Measurements from ENCODE around the gene SLC2A4RG. TPM values are rescaled to one million over a fixed set of nuclear protein-coding genes. Genes with fewer than 3 reads are reported as not detected.

SLC2A4RG gene
- total RNA-seq, 2 experiments from 2014 or later, result 38.5 to 39.8 TPM

DNA sequence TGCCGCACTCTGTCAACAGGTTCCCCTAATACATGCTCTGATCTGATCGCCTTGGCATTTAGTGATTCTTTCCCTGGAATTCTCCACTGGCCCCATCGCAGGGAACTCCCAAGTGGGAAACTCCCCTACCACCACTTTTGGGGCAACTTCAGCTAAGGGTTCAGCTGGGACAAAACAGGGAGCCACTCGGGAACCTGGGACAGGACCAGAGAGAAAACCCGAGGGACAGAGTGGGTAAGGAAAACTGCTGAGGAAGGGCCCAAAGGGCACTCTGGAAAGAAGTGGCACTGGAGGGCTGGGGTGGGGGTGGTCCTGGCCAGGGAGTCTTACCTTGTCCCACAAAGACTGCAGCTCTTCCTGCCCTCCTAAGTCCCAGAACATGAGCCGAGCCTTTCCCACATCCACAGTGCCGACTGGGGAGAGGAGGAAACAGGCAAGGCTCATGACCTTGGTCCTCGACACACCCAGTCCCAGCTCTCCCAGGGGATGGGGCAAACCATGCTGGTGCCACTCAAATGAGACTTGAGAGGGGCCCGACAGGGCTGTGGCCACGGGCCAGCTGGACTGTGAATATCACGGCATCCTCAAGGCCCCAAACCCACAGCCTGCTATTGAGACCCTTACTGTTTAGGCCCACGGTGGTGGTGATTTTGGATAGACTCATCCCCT is 33.4 kb upstream of the SLC2A4RG start:
- no peaks in the 10 kb centered on the region for H3K9me3 Mint-ChIP-seq
- intact Hi-C loops (cut with micrococcal nuclease), result loop anchor here (10.0 kb wide), 1 partner anchor 159 kb away; the partner anchor contains the start of genes ABHD16B and TPD52L2
- ATAC-seq, result no peak
- H3K27me3 Mint-ChIP-seq, result no peaks in the 10 kb centered on the region
- CTCF ChIA-PET, result interaction anchor here (0.7 to 3.5 kb wide), 8 partner anchors 7 to 267 kb away, joined by 3 to 28 read pairs (median 4); partner anchors contain the start of genes LIME1, TPD52L2 and UCKL1
- no peak for DNase-seq
- H3K27ac Mint-ChIP-seq, result peak overlapping the region; percentile 77
- TF ChIP-seq, protein P1, sequence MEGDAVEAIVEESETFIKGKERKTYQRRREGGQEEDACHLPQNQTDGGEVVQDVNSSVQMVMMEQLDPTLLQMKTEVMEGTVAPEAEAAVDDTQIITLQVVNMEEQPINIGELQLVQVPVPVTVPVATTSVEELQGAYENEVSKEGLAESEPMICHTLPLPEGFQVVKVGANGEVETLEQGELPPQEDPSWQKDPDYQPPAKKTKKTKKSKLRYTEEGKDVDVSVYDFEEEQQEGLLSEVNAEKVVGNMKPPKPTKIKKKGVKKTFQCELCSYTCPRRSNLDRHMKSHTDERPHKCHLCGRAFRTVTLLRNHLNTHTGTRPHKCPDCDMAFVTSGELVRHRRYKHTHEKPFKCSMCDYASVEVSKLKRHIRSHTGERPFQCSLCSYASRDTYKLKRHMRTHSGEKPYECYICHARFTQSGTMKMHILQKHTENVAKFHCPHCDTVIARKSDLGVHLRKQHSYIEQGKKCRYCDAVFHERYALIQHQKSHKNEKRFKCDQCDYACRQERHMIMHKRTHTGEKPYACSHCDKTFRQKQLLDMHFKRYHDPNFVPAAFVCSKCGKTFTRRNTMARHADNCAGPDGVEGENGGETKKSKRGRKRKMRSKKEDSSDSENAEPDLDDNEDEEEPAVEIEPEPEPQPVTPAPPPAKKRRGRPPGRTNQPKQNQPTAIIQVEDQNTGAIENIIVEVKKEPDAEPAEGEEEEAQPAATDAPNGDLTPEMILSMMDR (IDR thresholded peaks at IDR 0.05), result no peak
- H3K4me3 Mint-ChIP-seq, result peak overlapping the region; percentile 87
- H3K4me1 Mint-ChIP-seq (ENCODE audit: low read depth), result peaks cover 31% of the 10 kb centered on the region
- peaks cover 31% of the 10 kb centered on the region for H3K36me3 Mint-ChIP-seq (ENCODE audit: low read depth)
- POLR2A ChIA-PET, result interaction anchor here (0.6 to 3.0 kb wide), 4 partner anchors 8 to 274 kb away, joined by 3 to 16 read pairs (median 4); partner anchors contain the start of genes PRPF6 and TPD52L2

DNA sequence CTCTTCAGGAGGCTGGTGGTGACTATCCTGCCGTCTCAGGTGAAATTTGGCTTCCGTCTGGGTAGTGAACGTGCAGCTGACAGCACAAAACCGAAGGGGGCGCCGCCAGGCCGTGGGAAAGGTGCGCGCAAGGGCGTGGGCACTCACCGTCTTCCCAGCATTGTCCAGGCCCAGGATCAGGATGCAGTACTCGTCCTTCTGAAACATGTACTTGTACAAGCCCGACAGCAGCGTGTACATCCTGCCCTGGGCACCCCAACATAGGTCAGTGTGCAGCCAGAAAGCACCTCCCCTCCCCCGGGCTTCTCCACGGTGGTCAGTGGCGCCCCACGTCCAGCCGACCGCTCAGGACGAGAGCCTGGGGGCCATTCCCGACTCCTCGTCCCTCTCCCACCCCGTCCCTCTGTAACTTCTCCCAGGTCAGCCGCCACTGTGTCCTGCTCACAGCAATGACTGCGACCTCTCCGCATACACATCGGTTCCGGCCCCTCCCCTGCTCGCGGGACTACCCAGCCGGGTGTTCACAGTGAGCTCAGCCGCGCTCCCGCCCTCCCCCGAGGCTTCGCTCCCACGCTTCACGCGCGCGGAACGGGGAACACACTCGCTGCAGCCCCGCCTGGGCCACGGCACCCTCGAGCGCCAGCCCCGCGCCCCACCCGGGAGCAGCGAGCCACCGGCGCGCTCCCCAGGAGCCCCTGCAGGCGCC is 32.6 kb upstream of the SLC2A4RG start:
- DNase-seq, result peak; percentile 75
- ChIA-PET CTCF (interaction anchor here (0.6 to 3.5 kb wide), 27 partner anchors 8 to 296 kb away, joined by 3 to 28 read pairs (median 4); partner anchors contain the start of genes LIME1, PTK6, TPD52L2 and UCKL1), POLR2A (interaction anchor here (0.6 to 3.0 kb wide), 13 partner anchors 9 to 273 kb away, joined by 3 to 16 read pairs (median 4); partner anchors contain the start of genes LIME1, PRPF6, SLC2A4RG and TNFRSF6B)
- no peaks in the 10 kb centered on the region for H3K27me3 Mint-ChIP-seq
- H3K4me3 Mint-ChIP-seq, result peak overlapping the region; percentile 87
- H3K36me3 Mint-ChIP-seq (ENCODE audit: low read depth), result peaks cover 38% of the 10 kb centered on the region
- TF ChIP-seq, protein P1 (IDR thresholded peaks at IDR 0.05), result peak; percentile 56
- ATAC-seq, result peak; percentile 59
- H3K4me1 Mint-ChIP-seq (ENCODE audit: low read depth), result peaks cover 35% of the 10 kb centered on the region
- intact Hi-C loops (cut with micrococcal nuclease), result loop anchor here (10.0 kb wide), 1 partner anchor 158 kb away; the partner anchor contains the start of genes ABHD16B and TPD52L2
- no peaks in the 10 kb centered on the region for H3K9me3 Mint-ChIP-seq
- peak overlapping the region; percentile 77 for H3K27ac Mint-ChIP-seq

DNA sequence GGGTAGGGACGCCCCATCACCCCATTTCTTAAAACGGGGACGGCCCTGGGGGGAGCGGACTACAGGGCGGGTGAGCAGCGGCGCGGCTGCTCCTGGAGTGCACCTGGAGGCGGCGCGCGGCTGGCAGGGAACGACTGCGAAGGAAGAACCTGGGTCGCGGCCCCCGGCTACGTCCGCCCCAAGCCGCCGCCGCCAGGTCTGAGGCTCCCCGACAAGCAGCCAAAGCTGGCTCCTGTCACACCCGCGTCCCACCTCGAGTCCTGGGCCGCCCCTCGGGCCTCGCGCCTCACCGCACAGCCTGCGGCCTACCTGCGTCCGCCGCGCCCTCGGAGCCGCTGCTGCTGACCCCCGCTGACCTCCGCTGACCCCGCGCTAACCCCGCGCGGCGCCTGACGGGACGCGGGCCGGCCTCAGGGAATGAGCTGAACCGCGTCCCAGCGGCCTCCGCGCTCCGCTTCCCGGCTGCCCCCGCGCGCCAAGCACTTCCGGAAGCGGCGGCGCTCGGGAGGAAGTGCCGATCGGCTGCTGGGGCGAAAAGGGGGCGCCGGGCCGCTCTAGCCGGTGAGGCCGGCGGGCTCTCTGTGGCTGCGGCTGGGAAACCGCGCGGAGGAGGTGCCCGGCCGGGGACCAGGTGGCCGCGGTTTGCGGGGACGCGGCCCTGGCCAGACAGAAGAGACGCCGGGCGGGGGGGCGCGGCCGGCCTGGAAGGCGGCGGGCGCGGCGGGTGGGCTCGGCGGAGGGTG is 31.8 kb upstream of the SLC2A4RG start, which contains the start of the genes ARFRP1 and ZGPAT:
TSS of gene ARFRP1 (minus strand) at position 419 of the 743 bp plus-strand sequence. CDS start 885 bp downstream, outside the sequence.
TSS of gene ZGPAT (plus strand) at position 482 of the 743 bp plus-strand sequence. CDS start 542 bp downstream, outside the sequence.
- intact Hi-C loops (cut with micrococcal nuclease), result loop anchor here (10.0 kb wide), 1 partner anchor 157 kb away; the partner anchor contains the start of genes ABHD16B and TPD52L2
- ChIA-PET CTCF (interaction anchor here (0.6 to 3.5 kb wide), 25 partner anchors 9 to 296 kb away, joined by 3 to 28 read pairs (median 4); partner anchors contain the start of genes LIME1, PTK6 and TPD52L2), POLR2A (interaction anchor here (0.8 to 3.0 kb wide), 14 partner anchors 9 to 161 kb away, joined by 3 to 16 read pairs (median 4); partner anchors contain the start of genes LIME1, SLC2A4RG and TNFRSF6B)
- Mint-ChIP-seq H3K27me3 (no peaks in the 10 kb centered on the region), H3K9me3 (peaks cover 4% of the 10 kb centered on the region), H3K27ac (peak within 1 kb of the TSS; percentile 77), H3K4me1 (ENCODE audit: low read depth) (peaks cover 41% of the 10 kb centered on the region), H3K36me3 (ENCODE audit: low read depth) (peaks cover 46% of the 10 kb centered on the region), H3K4me3 (peak within 1 kb of the TSS; percentile 87)
- ATAC-seq (peak; percentile 90), DNase-seq (peak; percentile 89)
- TF ChIP-seq, protein P1 (IDR thresholded peaks at IDR 0.05), result no peak

DNA sequence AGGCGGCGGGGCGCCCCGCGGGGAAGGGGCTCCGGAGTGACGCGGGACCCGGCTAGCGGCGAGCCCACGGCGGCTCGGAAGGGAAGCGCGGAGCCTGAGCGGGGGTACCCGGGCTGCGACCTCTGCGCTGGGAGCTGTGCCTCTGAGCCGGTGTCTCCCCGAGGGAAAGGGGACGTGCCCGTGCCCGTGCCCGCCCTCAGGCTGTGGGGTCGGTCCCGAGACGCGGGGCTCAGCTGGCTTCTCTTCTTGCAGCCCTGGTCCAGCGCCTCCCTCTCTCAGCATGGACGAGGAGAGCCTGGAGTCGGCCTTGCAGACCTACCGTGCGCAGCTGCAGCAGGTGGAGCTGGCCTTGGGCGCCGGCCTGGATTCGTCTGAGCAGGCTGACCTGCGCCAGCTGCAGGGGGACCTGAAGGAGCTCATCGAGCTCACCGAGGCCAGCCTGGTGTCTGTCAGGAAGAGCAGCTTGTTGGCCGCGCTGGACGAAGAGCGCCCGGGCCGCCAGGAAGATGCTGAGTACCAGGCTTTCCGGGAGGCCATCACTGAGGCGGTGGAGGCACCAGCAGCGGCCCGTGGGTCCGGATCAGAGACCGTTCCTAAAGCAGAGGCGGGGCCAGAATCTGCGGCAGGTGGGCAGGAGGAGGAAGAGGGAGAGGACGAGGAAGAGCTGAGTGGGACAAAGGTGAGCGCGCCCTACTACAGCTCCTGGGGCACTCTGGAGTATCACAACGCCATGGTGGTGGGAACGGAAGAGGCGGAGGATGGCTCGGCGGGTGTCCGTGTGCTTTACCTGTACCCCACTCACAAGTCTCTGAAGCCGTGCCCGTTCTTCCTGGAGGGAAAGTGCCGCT is 31.1 kb upstream of the SLC2A4RG start:
- intact Hi-C loops (cut with micrococcal nuclease), result loop anchor here (10.0 kb wide), 1 partner anchor 156 kb away; the partner anchor contains the start of genes ABHD16B and TPD52L2
- no peaks in the 10 kb centered on the region for H3K27me3 Mint-ChIP-seq
- ATAC-seq (no peak), DNase-seq (no peak)
- peaks cover 4% of the 10 kb centered on the region for H3K9me3 Mint-ChIP-seq
- TF ChIP-seq, protein P1 (IDR thresholded peaks at IDR 0.05), result no peak
- peaks cover 41% of the 10 kb centered on the region for H3K4me1 Mint-ChIP-seq (ENCODE audit: low read depth)
- ChIA-PET CTCF (interaction anchor here (0.7 to 3.5 kb wide), 18 partner anchors 9 to 171 kb away, joined by 3 to 28 read pairs (median 5); partner anchors contain the start of genes LIME1, PTK6 and TPD52L2), POLR2A (interaction anchor here (0.7 to 3.0 kb wide), 15 partner anchors 10 to 328 kb away, joined by 3 to 16 read pairs (median 4); partner anchors contain the start of gene LIME1)
- peaks cover 51% of the 10 kb centered on the region for H3K36me3 Mint-ChIP-seq (ENCODE audit: low read depth)
- peak overlapping the region; percentile 87 for H3K4me3 Mint-ChIP-seq
- peak overlapping the region; percentile 70 for H3K27ac Mint-ChIP-seq

Data from activated CD8-positive, alpha-beta T cell treated with anti-CD3 and anti-CD28 coated beads for 36 hours (primary cell).